Neutrophil (primary cell): ENCODE results near the gene PERCC1.

Source experiments
- H3K27ac ChIP-seq: fragments of 200-600 bp; sonication (generic); 2 replicates; pipeline ENCODE4 v1.5.1; 2016; ENCODE audit warnings: mild to moderate bottlenecking, moderate library complexity
- H3K27me3 ChIP-seq: fragments of 200-600 bp; sonication (generic); 2 replicates; pipeline ENCODE4 v1.6.0; 2016; ENCODE audit warnings: mild to moderate bottlenecking
- H3K36me3 ChIP-seq: fragments of 200-600 bp; sonication (generic); 2 replicates; pipeline ENCODE4 v1.5.1; 2017
- H3K4me1 ChIP-seq, 2 experiments: fragments of 200-600 bp in 1 of 2; sonication (generic) in 1 of 2; 1 replicate in 1 of 2; 2 replicates in 1 of 2; pipeline versions ENCODE4 v1.5.1 to v1.6.1; 2013 to 2016; ENCODE audit warnings: low read depth in 1 of 2, low read length in 1 of 2, mild to moderate bottlenecking in 1 of 2, moderate library complexity in 1 of 2; ENCODE audit not compliant: control insufficient read depth in 1 of 2, insufficient read depth in 1 of 2
- H3K4me3 ChIP-seq, 2 experiments: fragments of 200-600 bp in 1 of 2; sonication (generic) in 1 of 2; 1 replicate in 1 of 2; 2 replicates in 1 of 2; pipeline ENCODE4 v1.5.1; 2013 to 2016; ENCODE audit warnings: low read depth in 1 of 2, low read length in 1 of 2, mild to moderate bottlenecking in 1 of 2, moderate library complexity in 1 of 2
- H3K9me3 ChIP-seq: fragments of 200-600 bp; sonication (generic); 2 replicates; pipeline ENCODE4 v1.5.1; 2016
- TF ChIP-seq, protein P1 (sequence below): fragments of 200-600 bp; sonication (generic); IDR thresholded peaks from 2 replicates; pipeline ENCODE4 v1.5.1; 2016; ENCODE audit warnings: antibody characterized with exemption

PERCC1 gene

GRCh38 chr16:1446296-1447080 lies 15.6 kb downstream of the PERCC1 start:
- no peak overlapping the region for H3K27ac ChIP-seq
- no peak overlapping the region for H3K4me3 ChIP-seq
- TF ChIP-seq, protein P1, sequence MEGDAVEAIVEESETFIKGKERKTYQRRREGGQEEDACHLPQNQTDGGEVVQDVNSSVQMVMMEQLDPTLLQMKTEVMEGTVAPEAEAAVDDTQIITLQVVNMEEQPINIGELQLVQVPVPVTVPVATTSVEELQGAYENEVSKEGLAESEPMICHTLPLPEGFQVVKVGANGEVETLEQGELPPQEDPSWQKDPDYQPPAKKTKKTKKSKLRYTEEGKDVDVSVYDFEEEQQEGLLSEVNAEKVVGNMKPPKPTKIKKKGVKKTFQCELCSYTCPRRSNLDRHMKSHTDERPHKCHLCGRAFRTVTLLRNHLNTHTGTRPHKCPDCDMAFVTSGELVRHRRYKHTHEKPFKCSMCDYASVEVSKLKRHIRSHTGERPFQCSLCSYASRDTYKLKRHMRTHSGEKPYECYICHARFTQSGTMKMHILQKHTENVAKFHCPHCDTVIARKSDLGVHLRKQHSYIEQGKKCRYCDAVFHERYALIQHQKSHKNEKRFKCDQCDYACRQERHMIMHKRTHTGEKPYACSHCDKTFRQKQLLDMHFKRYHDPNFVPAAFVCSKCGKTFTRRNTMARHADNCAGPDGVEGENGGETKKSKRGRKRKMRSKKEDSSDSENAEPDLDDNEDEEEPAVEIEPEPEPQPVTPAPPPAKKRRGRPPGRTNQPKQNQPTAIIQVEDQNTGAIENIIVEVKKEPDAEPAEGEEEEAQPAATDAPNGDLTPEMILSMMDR, result no peak
- no peaks in the 10 kb centered on the region for H3K27me3 ChIP-seq
- no peaks in the 10 kb centered on the region for H3K4me1 ChIP-seq
- peaks cover 66% of the 10 kb centered on the region for H3K36me3 ChIP-seq
- no peaks in the 10 kb centered on the region for H3K9me3 ChIP-seq

DNA sequence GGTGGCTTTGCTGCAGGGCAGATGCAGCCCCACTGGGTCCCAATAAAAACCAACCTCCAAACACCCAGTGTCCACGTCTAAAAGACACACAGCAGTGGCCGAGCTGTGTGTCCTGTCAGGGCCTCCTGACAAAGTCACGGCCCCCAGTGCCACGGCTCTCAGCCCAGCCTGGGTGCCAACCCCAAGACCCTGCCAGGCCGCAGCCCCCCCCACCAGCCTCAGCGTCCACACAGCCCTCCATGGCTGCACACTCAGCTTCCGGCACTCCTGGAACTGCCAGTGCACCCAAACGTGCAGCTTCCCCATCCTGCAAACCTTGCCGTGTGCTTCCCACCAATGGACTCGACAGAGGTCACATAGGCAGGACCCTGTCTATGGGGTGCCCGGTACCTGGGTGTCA lies 17.1 kb downstream of the PERCC1 start:
- Histone ChIP-seq H3K27ac (no peak overlapping the region), H3K4me1 (no peaks in the 10 kb centered on the region), H3K4me3 (no peak overlapping the region), H3K36me3 (peaks cover 81% of the 10 kb centered on the region), H3K27me3 (no peaks in the 10 kb centered on the region), H3K9me3 (no peaks in the 10 kb centered on the region)
- TF ChIP-seq, protein P1, result no peak

GRCh38 chr16:1448536-1449116 lies 17.7 kb downstream of the PERCC1 start:
- peaks cover 88% of the 10 kb centered on the region for H3K36me3 ChIP-seq
- no peaks in the 10 kb centered on the region for H3K27me3 ChIP-seq
- TF ChIP-seq, protein P1, result no peak
- H3K27ac ChIP-seq, result no peak overlapping the region
- no peaks in the 10 kb centered on the region for H3K9me3 ChIP-seq
- H3K4me3 ChIP-seq, result no peak overlapping the region
- no peaks in the 10 kb centered on the region for H3K4me1 ChIP-seq

DNA sequence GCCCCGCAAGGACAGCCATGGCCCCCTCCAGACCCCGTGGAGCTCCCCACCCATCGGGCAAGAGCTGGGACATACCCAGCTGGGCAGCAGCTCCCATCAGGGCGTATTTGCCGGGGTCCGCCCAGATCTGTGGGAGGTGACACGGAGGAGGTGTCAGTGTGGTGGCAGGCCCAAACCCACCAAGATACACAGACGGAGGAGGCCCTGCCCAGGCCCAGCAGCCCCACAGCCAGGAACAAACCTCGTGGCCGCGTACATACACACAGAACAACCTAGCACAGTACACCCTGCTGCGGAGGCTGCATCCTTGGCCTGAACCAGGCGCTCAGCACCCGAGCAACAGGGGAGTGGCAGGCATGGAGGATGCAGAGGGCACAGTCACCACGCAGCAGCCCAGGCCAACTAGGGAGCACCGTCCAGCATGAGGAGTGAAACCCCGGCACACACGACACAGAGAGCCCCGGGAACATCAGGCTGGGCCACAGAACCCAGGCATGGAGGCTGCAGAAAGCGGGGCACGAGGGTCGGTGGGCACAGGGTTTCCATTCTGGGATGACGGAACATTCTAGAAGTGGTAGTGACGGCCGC lies 18.4 kb downstream of the PERCC1 start:
- Histone ChIP-seq H3K27ac (no peak overlapping the region), H3K4me3 (no peak overlapping the region), H3K36me3 (peaks cover 94% of the 10 kb centered on the region), H3K4me1 (no peaks in the 10 kb centered on the region), H3K27me3 (no peaks in the 10 kb centered on the region), H3K9me3 (no peaks in the 10 kb centered on the region)
- TF ChIP-seq, protein P1, result no peak

DNA sequence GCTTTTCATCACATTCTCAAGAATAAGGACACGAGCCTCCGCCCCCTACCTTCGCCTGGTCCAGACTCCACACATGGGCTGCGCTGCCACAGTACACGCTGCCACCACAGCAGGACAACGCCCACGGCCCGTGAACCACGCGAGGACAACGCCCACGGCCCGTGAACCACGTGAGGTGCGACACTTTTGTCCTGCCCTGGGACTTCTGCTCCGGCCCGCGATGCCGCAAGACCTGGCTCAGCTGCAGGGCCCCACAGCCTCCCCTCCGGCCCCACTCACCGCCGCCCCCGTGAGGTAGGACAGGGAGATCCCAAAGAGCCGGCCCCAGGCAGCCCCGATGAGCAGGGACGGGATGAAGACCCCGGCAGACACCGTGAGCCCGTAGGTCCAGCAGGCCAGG lies 19.3 kb downstream of the PERCC1 start:
- Histone ChIP-seq H3K27ac (no peak overlapping the region), H3K9me3 (no peaks in the 10 kb centered on the region), H3K4me1 (no peaks in the 10 kb centered on the region)

More for the DNA sequence above, 19.3 kb downstream of the PERCC1 start:
- Histone ChIP-seq H3K36me3 (peaks cover 100% of the 10 kb centered on the region), H3K4me3 (no peak overlapping the region), H3K27me3 (no peaks in the 10 kb centered on the region)
- TF ChIP-seq, protein P1, result no peak
